Adrenal gland (tissue), 5 donors: Measurements from ENCODE around the gene MYL7.

Experiments
- CTCF ChIP-seq, 6 experiments: fragments of 450-650 bp in 4 of 6; fragments of 200-600 bp in 2 of 6; sonication (generic) in 1 of 6; IDR thresholded peaks; 1 replicate in 5 of 6; 2 replicates in 1 of 6; pipeline versions ENCODE4 v1.5.1 to v1.8.0; 2016 to 2021; ENCODE audit warnings: antibody characterized with exemption in 6 of 6, mild to moderate bottlenecking in 2 of 6, moderate library complexity in 1 of 6
- POLR2A ChIP-seq, 2 donors: fragments of 450-650 bp; IDR thresholded peaks; one replicate each; pipeline ENCODE4 v1.6.1; 2017; ENCODE audit warnings: antibody characterized with exemption in 2 of 2, mild to moderate bottlenecking in 2 of 2, moderate library complexity in 1 of 2
- donor health status: DM: no; HTN: no; CAD: no.

GRCh38 chr7:44156453-44157010 is 15.4 kb upstream of the MYL7 start:
- TF ChIP-seq CTCF (IDR thresholded peaks at IDR 0.05) (no peak), POLR2A (IDR thresholded peaks at IDR 0.05) (no peak)
